ENCODE data around the gene TXNIP. TPM values are rescaled to one million over a fixed set of nuclear protein-coding genes. Genes with fewer than 3 reads are reported as not detected.

Gene TXNIP
- total RNA-seq, 4 donors from 2014 or later: 739 to 2,947 (median 1,128) TPM

DNA sequence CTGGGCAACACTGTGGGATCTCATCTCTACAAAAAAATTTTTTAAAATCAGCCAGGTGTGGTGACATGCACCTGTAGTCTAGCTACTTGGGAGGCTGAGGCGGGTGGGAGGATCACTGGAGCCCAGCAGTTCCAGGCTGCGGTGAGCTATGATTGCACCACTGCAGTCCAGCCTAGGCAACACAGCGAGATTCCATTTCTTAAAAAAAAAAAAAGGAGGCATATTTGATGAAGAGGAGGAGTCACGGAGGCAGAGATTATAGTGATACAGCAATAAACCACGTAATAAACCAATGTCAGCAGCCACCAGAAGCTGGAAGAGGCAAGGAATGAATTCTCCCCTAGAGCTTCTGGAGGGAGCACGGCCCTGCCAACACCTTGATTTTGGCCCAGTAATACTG lies 42.5 kb downstream of the TXNIP start:
- DNase-seq: no peak
- intact Hi-C loops (cut with DNase I): no loop called here
- H3K36me3 ChIP-seq: no peaks in the 10 kb centered on the region
- TF ChIP-seq POLR2A (IDR thresholded peaks at IDR 0.05): no peak
- TF ChIP-seq, protein P1, sequence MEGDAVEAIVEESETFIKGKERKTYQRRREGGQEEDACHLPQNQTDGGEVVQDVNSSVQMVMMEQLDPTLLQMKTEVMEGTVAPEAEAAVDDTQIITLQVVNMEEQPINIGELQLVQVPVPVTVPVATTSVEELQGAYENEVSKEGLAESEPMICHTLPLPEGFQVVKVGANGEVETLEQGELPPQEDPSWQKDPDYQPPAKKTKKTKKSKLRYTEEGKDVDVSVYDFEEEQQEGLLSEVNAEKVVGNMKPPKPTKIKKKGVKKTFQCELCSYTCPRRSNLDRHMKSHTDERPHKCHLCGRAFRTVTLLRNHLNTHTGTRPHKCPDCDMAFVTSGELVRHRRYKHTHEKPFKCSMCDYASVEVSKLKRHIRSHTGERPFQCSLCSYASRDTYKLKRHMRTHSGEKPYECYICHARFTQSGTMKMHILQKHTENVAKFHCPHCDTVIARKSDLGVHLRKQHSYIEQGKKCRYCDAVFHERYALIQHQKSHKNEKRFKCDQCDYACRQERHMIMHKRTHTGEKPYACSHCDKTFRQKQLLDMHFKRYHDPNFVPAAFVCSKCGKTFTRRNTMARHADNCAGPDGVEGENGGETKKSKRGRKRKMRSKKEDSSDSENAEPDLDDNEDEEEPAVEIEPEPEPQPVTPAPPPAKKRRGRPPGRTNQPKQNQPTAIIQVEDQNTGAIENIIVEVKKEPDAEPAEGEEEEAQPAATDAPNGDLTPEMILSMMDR (IDR thresholded peaks at IDR 0.05): no peak
- WGBS, 2 donors: 85 to 95% methylated on average over 6 of the region's 6 CpGs
- no peak overlapping the region for H3K4me3 ChIP-seq (replicated peaks in 1 of 3)
- no peaks in the 10 kb centered on the region for H3K27me3 ChIP-seq
- no peaks in the 10 kb centered on the region for H3K9me3 ChIP-seq
- no peak overlapping the region for H3K27ac ChIP-seq
- peaks cover 18 to 21% of the 10 kb centered on the region in 2 donors for H3K4me1 ChIP-seq

DNA sequence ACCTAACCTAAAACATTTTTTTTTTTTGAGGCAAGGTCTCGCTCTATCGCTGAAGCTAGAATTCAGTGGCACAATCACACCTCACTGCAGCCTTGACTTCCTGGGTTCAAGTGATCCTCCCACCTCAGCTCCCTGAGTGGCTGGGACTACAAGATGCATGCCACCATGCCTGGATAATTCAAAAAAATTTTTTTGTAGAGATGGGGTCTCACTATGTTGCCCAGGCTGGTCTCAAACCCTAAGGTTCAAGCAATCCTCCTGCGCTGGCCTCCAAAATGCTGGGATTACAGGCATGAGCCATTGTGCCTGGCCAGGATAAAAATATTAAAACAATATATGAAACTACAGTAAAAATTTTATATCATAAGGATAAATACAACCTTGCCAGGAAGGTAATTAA lies 43.5 kb downstream of the TXNIP start:
- no peak for DNase-seq
- no peaks in the 10 kb centered on the region for H3K36me3 ChIP-seq
- no peaks in the 10 kb centered on the region for H3K9me3 ChIP-seq
- no peak overlapping the region for H3K27ac ChIP-seq
- WGBS, 2 donors: 100% methylated on average over 3 of the region's 3 CpGs
- no peak overlapping the region for H3K4me3 ChIP-seq (replicated peaks in 1 of 3)
- TF ChIP-seq POLR2A (IDR thresholded peaks at IDR 0.05): no peak
- TF ChIP-seq, protein P1 (IDR thresholded peaks at IDR 0.05): no peak
- intact Hi-C loops (cut with DNase I): no loop called here
- H3K4me1 ChIP-seq: peaks cover 14 to 21% of the 10 kb centered on the region in 2 donors
- H3K27me3 ChIP-seq: no peaks in the 10 kb centered on the region

DNA sequence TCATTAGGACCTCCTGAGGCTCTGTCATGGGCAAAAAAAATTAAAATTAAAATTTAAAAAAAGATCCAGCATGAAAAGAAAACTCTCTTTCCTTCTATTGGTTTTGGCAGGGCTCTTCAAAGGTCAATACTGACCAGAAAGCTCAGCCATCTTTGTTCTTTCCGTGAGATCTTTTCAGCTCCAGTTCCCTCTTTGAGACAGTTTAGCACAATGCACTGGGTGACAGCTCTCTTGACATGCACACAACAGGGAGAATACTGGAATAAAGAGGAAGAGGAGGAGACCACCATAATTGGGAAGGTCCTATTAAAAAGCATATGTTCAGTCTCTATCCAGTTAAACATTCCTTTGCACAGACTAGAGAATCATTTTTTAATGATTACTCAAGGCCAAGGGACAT lies 44.9 kb downstream of the TXNIP start:
- intact Hi-C loops (cut with DNase I): no loop called here
- H3K4me3 ChIP-seq (replicated peaks in 1 of 3): no peak overlapping the region
- H3K9me3 ChIP-seq: no peaks in the 10 kb centered on the region
- 88 to 90% methylated on average over 1 of the region's 1 CpG for WGBS, 2 donors
- no peaks in the 10 kb centered on the region for H3K36me3 ChIP-seq
- H3K27ac ChIP-seq: no peak overlapping the region
- peaks cover 10 to 16% of the 10 kb centered on the region in 2 donors for H3K4me1 ChIP-seq
- no peak for TF ChIP-seq POLR2A (IDR thresholded peaks at IDR 0.05)
- TF ChIP-seq, protein P1 (IDR thresholded peaks at IDR 0.05): no peak
- H3K27me3 ChIP-seq: no peaks in the 10 kb centered on the region
- no peak for DNase-seq

DNA sequence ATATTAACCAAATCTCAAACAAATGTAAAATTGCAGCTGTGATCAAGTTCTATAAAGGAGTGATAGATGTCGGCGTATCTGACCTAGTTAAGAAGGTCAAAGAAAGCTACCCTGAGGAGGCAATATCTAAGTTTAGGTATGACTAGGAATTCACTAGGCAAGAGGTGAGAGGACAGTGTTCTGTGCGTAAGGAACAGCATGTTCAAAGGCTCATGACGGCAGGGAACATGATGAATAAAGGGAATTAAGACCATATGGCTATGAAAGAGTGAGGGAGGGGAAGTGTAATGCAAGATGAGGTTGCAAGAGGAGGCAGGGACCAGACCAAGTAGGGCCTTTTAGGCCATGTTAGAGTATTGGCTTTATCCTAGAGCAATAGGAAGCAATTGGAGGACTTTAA lies 47.2 kb downstream of the TXNIP start:
- TF ChIP-seq, protein P1 (IDR thresholded peaks at IDR 0.05): no peak
- TF ChIP-seq POLR2A (IDR thresholded peaks at IDR 0.05): no peak
- intact Hi-C loops (cut with DNase I): no loop called here
- Histone ChIP-seq H3K4me3 (replicated peaks in 1 of 3) (no peak overlapping the region), H3K36me3 (no peaks in the 10 kb centered on the region), H3K27me3 (no peaks in the 10 kb centered on the region), H3K27ac (no peak overlapping the region), H3K4me1 (peaks cover 0 to 6% of the 10 kb centered on the region in 2 donors), H3K9me3 (no peaks in the 10 kb centered on the region)
- no peak for DNase-seq
- 95 to 97% methylated on average over 4 of the region's 4 CpGs for WGBS, 2 donors

DNA sequence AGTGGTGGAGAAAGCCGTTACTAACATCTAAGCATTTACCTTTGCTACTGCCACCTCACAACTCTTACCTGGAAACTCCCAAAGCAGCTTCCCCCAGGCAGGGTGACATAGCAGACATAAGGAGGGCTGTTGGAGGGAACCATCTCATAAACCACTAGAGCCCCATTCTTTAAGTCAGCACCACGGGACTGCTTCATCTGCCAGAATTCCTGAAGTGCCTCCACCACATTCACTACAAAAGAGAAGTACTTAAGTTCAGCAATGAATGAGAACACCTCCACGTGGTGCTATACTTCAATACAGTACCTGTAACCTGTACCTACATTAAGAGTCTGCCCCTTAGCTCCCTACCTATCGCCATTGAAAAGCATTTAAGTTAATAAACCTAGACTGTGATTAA lies 48.8 kb downstream of the TXNIP start:
- no peaks in the 10 kb centered on the region for H3K9me3 ChIP-seq
- TF ChIP-seq, protein P1 (IDR thresholded peaks at IDR 0.05): no peak
- no peak for TF ChIP-seq POLR2A (IDR thresholded peaks at IDR 0.05)
- 65 to 73% methylated on average over 4 of the region's 4 CpGs for WGBS, 2 donors
- no peak for DNase-seq
- peaks cover 0 to 6% of the 10 kb centered on the region in 2 donors for H3K4me1 ChIP-seq
- no peak overlapping the region for H3K4me3 ChIP-seq (replicated peaks in 1 of 3)
- H3K27ac ChIP-seq: no peak overlapping the region
- H3K27me3 ChIP-seq: no peaks in the 10 kb centered on the region
- H3K36me3 ChIP-seq: no peaks in the 10 kb centered on the region
- intact Hi-C loops (cut with DNase I): no loop called here
